IMR-90 (cell line): ENCODE measurements around the gene GRIA3. TPM values are rescaled to one million over a fixed set of nuclear protein-coding genes. Genes with fewer than 3 reads are reported as not detected.

Source experiments
- ATAC-seq: fragments of 200-7000 bp; cut with Tn5 transposase; 2 replicates; pipeline ENCODE4 v1.9.1; 2020; ENCODE audit warnings: low read depth, mild to moderate bottlenecking, moderate library complexity
- BruUV-seq: library from RNA; stranded (reverse); fragments of 400-500 nt; replicated peaks from 2 replicates; lab custom pipeline; 2021; lab: Mats Ljungman, UMichigan
- CTCF ChIA-PET: fragments of 300-600 bp; formaldehyde crosslinking; extraction: SDS; loops from one replicate; lab custom pipeline; 2021; ENCODE audit warnings: antibody characterized with exemption; lab: Yijun Ruan, JAX
- POLR2A ChIA-PET: fragments of 300-600 bp; sonication (Branson Sonifier 250); formaldehyde crosslinking; loops from one replicate; lab custom pipeline; 2022; ENCODE audit warnings: antibody characterized with exemption; ENCODE audit not compliant: unreplicated experiment; lab: Charles Lee
- DNase-seq: peaks from one replicate; pipeline ENCODE4 v3.0.0; 2013
- H2AFZ ChIP-seq: replicated peaks from 2 replicates; pipeline ENCODE3; 2013; ENCODE audit warnings: low read length, mild to moderate bottlenecking; ENCODE audit not compliant: poor library complexity
- H2AK5ac ChIP-seq: 2 replicates; pipeline ENCODE4 v1.6.1; 2013; ENCODE audit warnings: low read depth, low read length, inconsistent platforms
- H2AK9ac ChIP-seq: replicated peaks from 2 replicates; pipeline ENCODE3; 2013; ENCODE audit warnings: mild to moderate bottlenecking, low read depth, low read length, moderate library complexity; ENCODE audit not compliant: poor library complexity
- H2BK120ac ChIP-seq: 2 replicates; pipeline ENCODE4 v1.6.1; 2013; ENCODE audit warnings: low read depth, low read length, inconsistent platforms
- H2BK15ac ChIP-seq: 3 replicates; pipeline ENCODE4 v1.6.1; 2013; ENCODE audit warnings: low read depth, low read length, inconsistent platforms
- H2BK20ac ChIP-seq: 2 replicates; pipeline ENCODE4 v1.6.1; 2013; ENCODE audit warnings: low read depth, mild to moderate bottlenecking, inconsistent platforms, low read length, moderate library complexity
- H2BK5ac ChIP-seq: 2 replicates; pipeline ENCODE4 v1.6.1; 2013; ENCODE audit warnings: mild to moderate bottlenecking, low read depth, low read length, inconsistent platforms; ENCODE audit not compliant: poor library complexity, severe bottlenecking
- H3K14ac ChIP-seq: replicated peaks from 2 replicates; pipeline ENCODE4 v1.6.1; 2013; ENCODE audit warnings: low read depth, low read length, inconsistent platforms
- H3K18ac ChIP-seq: 2 replicates; pipeline ENCODE4 v1.6.1; 2013; ENCODE audit warnings: low read depth, low read length, control low read depth
- H3K23ac ChIP-seq: 2 replicates; pipeline ENCODE4 v1.6.1; 2013; ENCODE audit warnings: low read depth, low read length, inconsistent platforms
- H3K27ac ChIP-seq: 2 replicates; pipeline ENCODE4 v1.5.1; 2013; ENCODE audit warnings: mild to moderate bottlenecking, control low read depth, low read length; ENCODE audit not compliant: insufficient read depth
- H3K27me3 ChIP-seq: 2 replicates; pipeline ENCODE4 v1.6.1; 2013; ENCODE audit warnings: low read length; ENCODE audit not compliant: control insufficient read depth, insufficient read depth
- H3K36me3 ChIP-seq: 2 replicates; pipeline ENCODE4 v1.6.1; 2013; ENCODE audit warnings: low read length, mixed read lengths; ENCODE audit not compliant: control insufficient read depth, insufficient read depth
- H3K4ac ChIP-seq: 2 replicates; pipeline ENCODE4 v1.6.1; 2013; ENCODE audit warnings: low read depth, low read length, inconsistent platforms
- H3K4me1 ChIP-seq: 2 replicates; pipeline ENCODE4 v1.6.1; 2013; ENCODE audit warnings: low read length, mixed read lengths; ENCODE audit not compliant: control insufficient read depth, insufficient read depth
- H3K4me2 ChIP-seq: 2 replicates; pipeline ENCODE4 v1.6.1; 2013; ENCODE audit warnings: low read depth, mild to moderate bottlenecking, control low read depth, low read length, moderate library complexity
- H3K4me3 ChIP-seq: 2 replicates; pipeline ENCODE4 v1.5.1; 2013; ENCODE audit warnings: low read depth, mild to moderate bottlenecking, control low read depth, low read length, moderate library complexity; ENCODE audit not compliant: insufficient read depth
- H3K56ac ChIP-seq: 2 replicates; pipeline ENCODE4 v1.6.1; 2013; ENCODE audit warnings: low read length, inconsistent platforms; ENCODE audit not compliant: insufficient read depth; ENCODE audit errors: extremely low read depth
- H3K79me1 ChIP-seq, 2 experiments: 2 replicates each; pipeline ENCODE4 v1.6.1; 2013; ENCODE audit warnings: low read length in 2 of 2, inconsistent platforms in 1 of 2, low read depth in 1 of 2
- H3K9ac ChIP-seq: 2 replicates; pipeline ENCODE4 v1.6.1; 2013; ENCODE audit warnings: low read depth, low read length, control low read depth
- H3K9me1 ChIP-seq: 2 replicates; pipeline ENCODE4 v1.6.1; 2013; ENCODE audit warnings: low read length, inconsistent platforms; ENCODE audit not compliant: insufficient read depth
- H3K9me3 ChIP-seq: 2 replicates; pipeline ENCODE4 v1.6.1; 2013; ENCODE audit warnings: low read length; ENCODE audit not compliant: control insufficient read depth, insufficient read depth
- H4K20me1 ChIP-seq: 2 replicates; pipeline ENCODE4 v1.6.1; 2013; ENCODE audit warnings: low read length, inconsistent platforms; ENCODE audit not compliant: insufficient read depth
- H4K5ac ChIP-seq: 2 replicates; pipeline ENCODE4 v1.6.1; 2013; ENCODE audit warnings: mild to moderate bottlenecking, low read depth, low read length, control low read depth
- H4K8ac ChIP-seq, 2 experiments: 2 replicates each; pipeline ENCODE4 v1.6.1; 2013; ENCODE audit warnings: low read depth in 2 of 2, low read length in 2 of 2, control low read depth in 1 of 2, inconsistent platforms in 1 of 2
- H4K91ac ChIP-seq: 2 replicates; pipeline ENCODE4 v1.6.1; 2013; ENCODE audit warnings: low read depth, low read length, inconsistent platforms; ENCODE audit not compliant: insufficient read depth
- BHLHE40 ChIP-seq: fragments of 150-350 bp; IDR thresholded peaks from 2 replicates; pipeline ENCODE4 v1.6.1; 2016; ENCODE audit warnings: mild to moderate bottlenecking, low read depth, low read length
- CEBPB ChIP-seq: IDR thresholded peaks from 2 replicates; pipeline ENCODE4 v1.6.1; 2012; ENCODE audit warnings: low read depth, low read length, improper control_type of control experiment
- CHD1 ChIP-seq: IDR thresholded peaks from 2 replicates; pipeline ENCODE4 v1.6.1; 2012; ENCODE audit warnings: low read depth, low read length, improper control_type of control experiment
- FOS ChIP-seq: fragments of 150-350 bp; IDR thresholded peaks from 2 replicates; pipeline ENCODE4 v1.6.1; 2016; ENCODE audit warnings: low read depth, low read length
- MAFK ChIP-seq: IDR thresholded peaks from 2 replicates; pipeline ENCODE4 v1.6.1; 2012; ENCODE audit warnings: low read depth, low read length, improper control_type of control experiment
- MAZ ChIP-seq: IDR thresholded peaks from 2 replicates; pipeline ENCODE4 v1.6.1; 2012; ENCODE audit warnings: low read depth, mild to moderate bottlenecking, low read length, improper control_type of control experiment, moderate library complexity, borderline replicate concordance
- MXI1 ChIP-seq: IDR thresholded peaks from 2 replicates; pipeline ENCODE4 v1.6.1; 2012; ENCODE audit warnings: low read depth, mild to moderate bottlenecking, low read length, moderate library complexity, borderline replicate concordance
- NFE2L2 ChIP-seq: fragments of 150-350 bp; IDR thresholded peaks from 2 replicates; pipeline ENCODE4 v1.6.1; 2016; ENCODE audit warnings: low read depth, mild to moderate bottlenecking, low read length
- POLR2A ChIP-seq: IDR thresholded peaks from 2 replicates; pipeline ENCODE4 v1.6.1; 2012; ENCODE audit warnings: mild to moderate bottlenecking, low read depth, low read length
- RAD21 ChIP-seq: IDR thresholded peaks from 2 replicates; pipeline ENCODE4 v1.6.1; 2012; ENCODE audit warnings: low read length, improper control_type of control experiment
- RCOR1 ChIP-seq: IDR thresholded peaks from 2 replicates; pipeline ENCODE4 v1.6.1; 2012; ENCODE audit warnings: mild to moderate bottlenecking, low read length, improper control_type of control experiment; ENCODE audit not compliant: insufficient replicate concordance
- RFX5 ChIP-seq: IDR thresholded peaks from 2 replicates; pipeline ENCODE4 v1.8.0; 2012; ENCODE audit warnings: low read depth, mild to moderate bottlenecking, low read length, moderate library complexity
- SMC3 ChIP-seq: fragments of 150-350 bp; IDR thresholded peaks from 2 replicates; pipeline ENCODE4 v1.6.1; 2016; ENCODE audit warnings: low read depth, mild to moderate bottlenecking, antibody characterized with exemption, low read length, moderate library complexity
- WGBS, 2 experiments: methylation state at CpG; one replicate each; pipeline versions ENCODE4 v1.1.5 to v1.1.7; 2013; ENCODE audit warnings: missing lambda C conversion rate in 2 of 2; ENCODE audit not compliant: insufficient read length in 1 of 2; ENCODE audit errors: extremely low coverage in 2 of 2; 5-methylcytosine and 5-hydroxymethylcytosine counted together
- dilution Hi-C: fragments of 300-500 bp; cut with HindIII; formaldehyde crosslinking; loops from one replicate; pipeline ENCODE4 v1.14.3; 2018; ENCODE audit warnings: low sequenced_read_pairs; ENCODE audit not compliant: unreplicated experiment
- in situ Hi-C: fragments of 300-500 bp; cut with MboI; formaldehyde crosslinking; loops from 3 replicates; pipeline ENCODE4 v1.14.3; 2019; ENCODE audit warnings: low sequenced_read_pairs, inconsistent platforms, mixed read lengths
- intact Hi-C: fragments of 100-400 bp; cut with micrococcal nuclease; formaldehyde crosslinking; loops from 2 replicates; pipeline ENCODE4 v1.10.0; 2022
- polyA plus RNA-seq, 3 experiments: library from polyadenylated mRNA; depleted of rRNA; stranded (reverse); fragments of >200 nt; gene quantifications; 2 replicates each; pipeline ENCODE4 v1.2.3, GENCODE V29; 2012; ENCODE audit warnings: low replicate concordance in 1 of 3
- total RNA-seq: library from RNA; depleted of rRNA; stranded (reverse); fragments of >200 nt; gene quantifications from 2 replicates; pipeline ENCODE4 v1.2.3, GENCODE V29; 2012
- TF ChIP-seq, protein P1 (sequence below): conservative IDR thresholded peaks from 2 replicates; pipeline ENCODE4 v1.5.1; 2012; ENCODE audit warnings: mild to moderate bottlenecking, low read depth, low read length, improper control_type of control experiment
- TF ChIP-seq, protein P2 (sequence below): fragments of 150-350 bp; IDR thresholded peaks from 2 replicates; pipeline ENCODE4 v1.6.1; 2017; ENCODE audit warnings: mild to moderate bottlenecking, antibody characterized with exemption, low read length, low read depth
- TF ChIP-seq, protein P3 (sequence below): fragments of 150-350 bp; IDR thresholded peaks from 2 replicates; pipeline ENCODE4 v1.6.1; 2016; ENCODE audit warnings: low read depth, mild to moderate bottlenecking, low read length, moderate library complexity, borderline replicate concordance

The GRIA3 gene
- total and polyA plus RNA-seq, 2 of the 4 experiments (the other 2 are of a cell fraction) = not detected

DNA sequence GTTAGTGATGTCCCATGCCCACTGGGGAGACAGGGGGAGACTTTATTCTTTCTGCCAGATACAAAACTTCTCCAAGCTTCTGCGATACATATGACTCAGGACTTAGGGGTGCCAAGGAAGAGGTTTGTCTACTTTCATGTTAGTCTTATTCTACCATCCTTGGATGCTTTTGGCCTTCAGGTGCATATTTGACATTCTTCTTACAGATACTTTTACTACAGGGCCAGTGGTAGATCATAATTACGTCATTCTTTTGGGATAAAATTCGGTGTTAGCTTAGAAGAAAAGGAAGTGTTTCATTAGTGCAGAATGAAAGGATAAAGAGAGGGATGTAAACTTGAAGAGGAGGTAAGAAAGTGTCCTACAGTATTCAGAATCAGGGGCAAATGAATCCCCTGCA is 303.6 kb downstream of the GRIA3 start:
- Histone ChIP-seq H4K8ac (no peak overlapping the region), H2BK5ac (no peak overlapping the region), H2BK20ac (no peak overlapping the region), H3K9ac (no peak overlapping the region), H3K4me1 (no peaks in the 10 kb centered on the region), H3K36me3 (no peaks in the 10 kb centered on the region), H2AK5ac (no peak overlapping the region), H3K27me3 (no peaks in the 10 kb centered on the region), H3K4ac (no peak overlapping the region), H3K27ac (no peak overlapping the region), H3K9me1 (no peaks in the 10 kb centered on the region), H4K20me1 (no peaks in the 10 kb centered on the region), H4K91ac (no peak overlapping the region), H3K79me1 (no peaks in the 10 kb centered on the region), H4K5ac (no peak overlapping the region), H3K4me2 (no peak overlapping the region), H2AFZ (no peak overlapping the region), H3K4me3 (no peak overlapping the region), H2BK120ac (no peak overlapping the region), H3K18ac (no peak overlapping the region), H3K56ac (no peak overlapping the region), H3K14ac (no peak overlapping the region), H3K23ac (no peak overlapping the region), H2AK9ac (no peak overlapping the region), H2BK15ac (no peak overlapping the region), H3K9me3 (no peaks in the 10 kb centered on the region)
- DNase-seq = no peak
- dilution Hi-C loops = no loop called here
- in situ Hi-C loops = no loop called here
- intact Hi-C loops = no loop called here
- ATAC-seq = no peak
- no TSS peak for BruUV-seq
- CTCF ChIA-PET = no interaction called here
- POLR2A ChIA-PET = no interaction called here
- no CpG with 5 or more reads among the region's 3 CpGs for WGBS, 2 experiments
- TF ChIP-seq MAFK (no peak), NFE2L2 (no peak), FOS (no peak), SMC3 (no peak), RAD21 (no peak), RFX5 (no peak), MAZ (no peak), POLR2A (no peak), CHD1 (no peak), MXI1 (no peak), CEBPB (no peak), RCOR1 (no peak), BHLHE40 (no peak)
- TF ChIP-seq, protein P1, sequence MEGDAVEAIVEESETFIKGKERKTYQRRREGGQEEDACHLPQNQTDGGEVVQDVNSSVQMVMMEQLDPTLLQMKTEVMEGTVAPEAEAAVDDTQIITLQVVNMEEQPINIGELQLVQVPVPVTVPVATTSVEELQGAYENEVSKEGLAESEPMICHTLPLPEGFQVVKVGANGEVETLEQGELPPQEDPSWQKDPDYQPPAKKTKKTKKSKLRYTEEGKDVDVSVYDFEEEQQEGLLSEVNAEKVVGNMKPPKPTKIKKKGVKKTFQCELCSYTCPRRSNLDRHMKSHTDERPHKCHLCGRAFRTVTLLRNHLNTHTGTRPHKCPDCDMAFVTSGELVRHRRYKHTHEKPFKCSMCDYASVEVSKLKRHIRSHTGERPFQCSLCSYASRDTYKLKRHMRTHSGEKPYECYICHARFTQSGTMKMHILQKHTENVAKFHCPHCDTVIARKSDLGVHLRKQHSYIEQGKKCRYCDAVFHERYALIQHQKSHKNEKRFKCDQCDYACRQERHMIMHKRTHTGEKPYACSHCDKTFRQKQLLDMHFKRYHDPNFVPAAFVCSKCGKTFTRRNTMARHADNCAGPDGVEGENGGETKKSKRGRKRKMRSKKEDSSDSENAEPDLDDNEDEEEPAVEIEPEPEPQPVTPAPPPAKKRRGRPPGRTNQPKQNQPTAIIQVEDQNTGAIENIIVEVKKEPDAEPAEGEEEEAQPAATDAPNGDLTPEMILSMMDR = no peak
- TF ChIP-seq, protein P2, sequence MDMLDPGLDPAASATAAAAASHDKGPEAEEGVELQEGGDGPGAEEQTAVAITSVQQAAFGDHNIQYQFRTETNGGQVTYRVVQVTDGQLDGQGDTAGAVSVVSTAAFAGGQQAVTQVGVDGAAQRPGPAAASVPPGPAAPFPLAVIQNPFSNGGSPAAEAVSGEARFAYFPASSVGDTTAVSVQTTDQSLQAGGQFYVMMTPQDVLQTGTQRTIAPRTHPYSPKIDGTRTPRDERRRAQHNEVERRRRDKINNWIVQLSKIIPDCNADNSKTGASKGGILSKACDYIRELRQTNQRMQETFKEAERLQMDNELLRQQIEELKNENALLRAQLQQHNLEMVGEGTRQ = no peak
- TF ChIP-seq, protein P3, sequence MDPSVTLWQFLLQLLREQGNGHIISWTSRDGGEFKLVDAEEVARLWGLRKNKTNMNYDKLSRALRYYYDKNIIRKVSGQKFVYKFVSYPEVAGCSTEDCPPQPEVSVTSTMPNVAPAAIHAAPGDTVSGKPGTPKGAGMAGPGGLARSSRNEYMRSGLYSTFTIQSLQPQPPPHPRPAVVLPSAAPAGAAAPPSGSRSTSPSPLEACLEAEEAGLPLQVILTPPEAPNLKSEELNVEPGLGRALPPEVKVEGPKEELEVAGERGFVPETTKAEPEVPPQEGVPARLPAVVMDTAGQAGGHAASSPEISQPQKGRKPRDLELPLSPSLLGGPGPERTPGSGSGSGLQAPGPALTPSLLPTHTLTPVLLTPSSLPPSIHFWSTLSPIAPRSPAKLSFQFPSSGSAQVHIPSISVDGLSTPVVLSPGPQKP = no peak
